ENCODE data around the gene THOP1.

GRCh38 chr19:2815191-2815614 lies 29.9 kb downstream of the THOP1 start:
- TF ChIP-seq, protein P1, sequence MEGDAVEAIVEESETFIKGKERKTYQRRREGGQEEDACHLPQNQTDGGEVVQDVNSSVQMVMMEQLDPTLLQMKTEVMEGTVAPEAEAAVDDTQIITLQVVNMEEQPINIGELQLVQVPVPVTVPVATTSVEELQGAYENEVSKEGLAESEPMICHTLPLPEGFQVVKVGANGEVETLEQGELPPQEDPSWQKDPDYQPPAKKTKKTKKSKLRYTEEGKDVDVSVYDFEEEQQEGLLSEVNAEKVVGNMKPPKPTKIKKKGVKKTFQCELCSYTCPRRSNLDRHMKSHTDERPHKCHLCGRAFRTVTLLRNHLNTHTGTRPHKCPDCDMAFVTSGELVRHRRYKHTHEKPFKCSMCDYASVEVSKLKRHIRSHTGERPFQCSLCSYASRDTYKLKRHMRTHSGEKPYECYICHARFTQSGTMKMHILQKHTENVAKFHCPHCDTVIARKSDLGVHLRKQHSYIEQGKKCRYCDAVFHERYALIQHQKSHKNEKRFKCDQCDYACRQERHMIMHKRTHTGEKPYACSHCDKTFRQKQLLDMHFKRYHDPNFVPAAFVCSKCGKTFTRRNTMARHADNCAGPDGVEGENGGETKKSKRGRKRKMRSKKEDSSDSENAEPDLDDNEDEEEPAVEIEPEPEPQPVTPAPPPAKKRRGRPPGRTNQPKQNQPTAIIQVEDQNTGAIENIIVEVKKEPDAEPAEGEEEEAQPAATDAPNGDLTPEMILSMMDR (IDR thresholded peaks at IDR 0.05): no peak
- TF ChIP-seq POLR2AphosphoS5 (IDR thresholded peaks at IDR 0.05; ENCODE audit: low read depth, low read length): no peak
- TF ChIP-seq SIN3A (IDR thresholded peaks at IDR 0.05; ENCODE audit: borderline replicate concordance, insufficient read depth, low read depth, low read length): no peak
- TF ChIP-seq, protein P2, sequence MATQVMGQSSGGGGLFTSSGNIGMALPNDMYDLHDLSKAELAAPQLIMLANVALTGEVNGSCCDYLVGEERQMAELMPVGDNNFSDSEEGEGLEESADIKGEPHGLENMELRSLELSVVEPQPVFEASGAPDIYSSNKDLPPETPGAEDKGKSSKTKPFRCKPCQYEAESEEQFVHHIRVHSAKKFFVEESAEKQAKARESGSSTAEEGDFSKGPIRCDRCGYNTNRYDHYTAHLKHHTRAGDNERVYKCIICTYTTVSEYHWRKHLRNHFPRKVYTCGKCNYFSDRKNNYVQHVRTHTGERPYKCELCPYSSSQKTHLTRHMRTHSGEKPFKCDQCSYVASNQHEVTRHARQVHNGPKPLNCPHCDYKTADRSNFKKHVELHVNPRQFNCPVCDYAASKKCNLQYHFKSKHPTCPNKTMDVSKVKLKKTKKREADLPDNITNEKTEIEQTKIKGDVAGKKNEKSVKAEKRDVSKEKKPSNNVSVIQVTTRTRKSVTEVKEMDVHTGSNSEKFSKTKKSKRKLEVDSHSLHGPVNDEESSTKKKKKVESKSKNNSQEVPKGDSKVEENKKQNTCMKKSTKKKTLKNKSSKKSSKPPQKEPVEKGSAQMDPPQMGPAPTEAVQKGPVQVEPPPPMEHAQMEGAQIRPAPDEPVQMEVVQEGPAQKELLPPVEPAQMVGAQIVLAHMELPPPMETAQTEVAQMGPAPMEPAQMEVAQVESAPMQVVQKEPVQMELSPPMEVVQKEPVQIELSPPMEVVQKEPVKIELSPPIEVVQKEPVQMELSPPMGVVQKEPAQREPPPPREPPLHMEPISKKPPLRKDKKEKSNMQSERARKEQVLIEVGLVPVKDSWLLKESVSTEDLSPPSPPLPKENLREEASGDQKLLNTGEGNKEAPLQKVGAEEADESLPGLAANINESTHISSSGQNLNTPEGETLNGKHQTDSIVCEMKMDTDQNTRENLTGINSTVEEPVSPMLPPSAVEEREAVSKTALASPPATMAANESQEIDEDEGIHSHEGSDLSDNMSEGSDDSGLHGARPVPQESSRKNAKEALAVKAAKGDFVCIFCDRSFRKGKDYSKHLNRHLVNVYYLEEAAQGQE (IDR thresholded peaks at IDR 0.05; ENCODE audit: insufficient read depth in 1 of 2, low read depth in 2 of 2, low read length in 1 of 2): no peak
- TF ChIP-seq TCF7L2 (IDR thresholded peaks at IDR 0.05; ENCODE audit: low read depth, low read length): no peak

Data from Panc1 (cell line).